ENCODE data around the gene STRIP2.
A peak's percentile ranks its signal among the peaks of the same experiment; 100 is the strongest.
"Not testable (repeated sequence)": the region's sequence is repeated elsewhere in the genome, so short reads cannot be mapped to it uniquely, and the experiment has no call there.

STRIP2 gene

DNA sequence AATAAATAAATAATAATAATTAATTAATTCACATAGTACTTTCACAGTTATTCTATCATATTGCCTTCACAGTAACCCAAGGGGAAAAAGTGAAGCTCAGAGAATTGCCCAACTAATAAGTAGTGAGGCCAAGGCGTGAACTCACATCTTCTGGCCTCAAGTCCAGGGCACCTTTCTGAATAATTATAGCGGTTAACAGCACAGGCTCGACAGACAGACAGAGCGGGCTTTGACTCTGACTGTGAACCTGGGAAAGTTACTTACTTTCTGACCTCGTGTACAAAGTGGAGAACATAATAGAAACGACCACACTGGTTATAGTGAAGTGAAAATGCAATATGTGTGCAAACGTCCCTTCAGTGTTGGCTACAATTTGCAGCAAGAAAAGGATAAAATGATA, 62.4 kb downstream of the STRIP2 start:
- DNase-seq (ENCODE audit: low read depth) = no peak

DNA sequence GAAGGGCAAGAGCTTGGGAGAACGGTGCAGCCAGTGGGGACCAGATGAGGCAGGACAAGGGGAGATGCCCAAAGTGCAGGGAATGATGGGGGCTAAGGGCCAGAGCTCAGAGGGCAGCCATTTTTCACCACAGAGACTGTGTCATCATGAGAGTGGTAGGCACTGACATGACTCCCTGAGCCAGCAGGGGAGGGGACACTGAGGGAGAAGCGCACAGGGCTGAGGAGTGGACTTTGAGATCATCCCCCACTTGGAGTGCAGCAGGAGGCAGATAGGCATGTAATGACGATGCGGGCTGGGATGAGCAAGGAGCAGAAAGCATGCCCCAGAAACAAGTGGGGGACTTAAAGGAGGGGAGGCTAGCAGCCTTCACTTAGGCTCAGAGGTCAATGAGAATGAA, 62.9 kb downstream of the STRIP2 start:
- DNase-seq (ENCODE audit: low read depth) = no peak

DNA sequence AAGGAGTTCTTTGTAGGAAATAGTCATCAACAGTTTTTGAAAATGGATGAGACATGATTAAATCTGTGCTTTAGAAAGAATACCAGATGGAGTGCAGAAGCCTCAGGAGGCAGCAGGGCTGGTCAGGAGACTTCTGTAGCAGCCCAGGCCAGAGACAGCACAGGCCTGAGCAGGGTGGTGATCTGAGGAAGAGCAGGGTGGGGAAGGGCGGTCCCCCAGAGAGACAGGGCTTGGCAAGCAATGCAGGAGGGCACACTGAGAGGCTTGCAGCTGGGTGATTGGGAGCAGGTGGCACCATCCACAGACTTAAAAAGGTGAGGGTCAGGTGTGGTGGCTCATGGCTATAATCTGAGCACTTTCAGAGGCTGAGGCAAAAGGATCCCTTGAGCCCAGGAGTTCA, 63.8 kb downstream of the STRIP2 start:
- DNase-seq (ENCODE audit: low read depth) = no peak

DNA sequence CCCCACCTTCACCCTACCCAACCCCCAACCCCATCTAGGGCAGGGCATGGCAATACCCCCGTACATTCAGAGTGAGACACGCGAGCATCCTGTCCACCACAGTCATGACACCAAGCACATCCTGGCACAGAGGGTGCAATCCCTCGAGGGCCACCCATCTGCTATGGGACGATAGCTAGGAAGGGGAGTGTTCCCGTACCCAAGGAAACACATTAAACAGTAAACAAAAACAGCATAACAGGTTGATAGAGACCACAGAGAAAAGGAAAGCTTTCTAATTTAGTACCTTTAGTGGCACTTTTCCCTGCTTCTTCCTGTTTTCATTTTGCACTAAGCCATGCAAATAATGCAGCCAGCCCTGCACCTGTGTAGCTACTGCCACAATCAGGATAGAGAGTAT, 65.8 kb downstream of the STRIP2 start:
- DNase-seq (ENCODE audit: low read depth) = no peak

DNA sequence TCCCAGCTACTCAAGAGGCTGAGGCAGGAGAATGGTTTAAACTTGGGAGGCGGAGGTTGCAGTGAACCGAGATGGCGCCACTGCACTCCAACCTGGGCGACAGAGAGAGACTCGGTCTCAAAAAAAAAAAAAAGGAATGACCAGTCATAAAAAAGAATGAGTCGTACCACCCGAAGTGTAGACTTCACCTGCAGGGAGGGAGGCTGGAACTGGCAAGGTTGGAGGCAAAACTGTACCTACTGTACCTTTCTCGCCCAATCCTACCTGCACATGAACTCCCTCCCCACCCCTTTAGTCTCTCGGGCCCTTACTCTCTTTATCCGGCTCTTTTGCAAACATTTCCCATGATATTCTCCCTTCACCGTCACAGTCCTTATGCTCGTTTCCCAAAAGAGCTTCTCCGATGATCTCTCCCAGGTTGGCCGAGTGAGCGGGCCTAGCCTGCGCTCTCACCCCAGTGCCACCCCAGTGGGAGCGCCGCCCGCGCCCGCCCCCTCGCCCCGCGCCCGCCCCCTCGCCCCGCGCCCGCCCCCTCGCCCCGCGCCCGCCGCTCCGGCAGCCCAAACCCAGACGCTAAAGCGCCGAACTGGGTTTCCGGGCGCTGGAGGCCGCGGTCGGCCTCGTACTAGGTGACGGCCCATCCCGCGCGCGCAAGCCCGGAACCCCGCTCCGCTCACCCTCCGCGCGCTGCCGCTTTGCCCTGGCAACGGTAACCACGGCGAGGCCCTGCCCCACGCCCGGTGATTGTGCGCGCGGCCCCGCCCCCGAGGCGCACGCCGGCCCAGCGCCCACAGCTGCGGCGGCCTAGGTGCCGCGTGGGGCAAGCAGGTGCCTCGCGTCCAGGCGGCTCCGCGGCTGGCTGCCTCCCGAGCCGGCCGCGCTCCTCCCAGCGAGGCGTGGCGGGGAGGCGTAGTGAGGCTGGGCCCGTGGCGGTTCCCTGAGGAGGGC, 67.8 kb downstream of the STRIP2 start, which contains the start of gene SMKR1:
Gene SMKR1, plus strand, starts transcription at position 772 of the 948 bp plus-strand sequence. CDS start 294 bp downstream, outside the sequence.
- peak; percentile 88 for DNase-seq (ENCODE audit: low read depth)

DNA sequence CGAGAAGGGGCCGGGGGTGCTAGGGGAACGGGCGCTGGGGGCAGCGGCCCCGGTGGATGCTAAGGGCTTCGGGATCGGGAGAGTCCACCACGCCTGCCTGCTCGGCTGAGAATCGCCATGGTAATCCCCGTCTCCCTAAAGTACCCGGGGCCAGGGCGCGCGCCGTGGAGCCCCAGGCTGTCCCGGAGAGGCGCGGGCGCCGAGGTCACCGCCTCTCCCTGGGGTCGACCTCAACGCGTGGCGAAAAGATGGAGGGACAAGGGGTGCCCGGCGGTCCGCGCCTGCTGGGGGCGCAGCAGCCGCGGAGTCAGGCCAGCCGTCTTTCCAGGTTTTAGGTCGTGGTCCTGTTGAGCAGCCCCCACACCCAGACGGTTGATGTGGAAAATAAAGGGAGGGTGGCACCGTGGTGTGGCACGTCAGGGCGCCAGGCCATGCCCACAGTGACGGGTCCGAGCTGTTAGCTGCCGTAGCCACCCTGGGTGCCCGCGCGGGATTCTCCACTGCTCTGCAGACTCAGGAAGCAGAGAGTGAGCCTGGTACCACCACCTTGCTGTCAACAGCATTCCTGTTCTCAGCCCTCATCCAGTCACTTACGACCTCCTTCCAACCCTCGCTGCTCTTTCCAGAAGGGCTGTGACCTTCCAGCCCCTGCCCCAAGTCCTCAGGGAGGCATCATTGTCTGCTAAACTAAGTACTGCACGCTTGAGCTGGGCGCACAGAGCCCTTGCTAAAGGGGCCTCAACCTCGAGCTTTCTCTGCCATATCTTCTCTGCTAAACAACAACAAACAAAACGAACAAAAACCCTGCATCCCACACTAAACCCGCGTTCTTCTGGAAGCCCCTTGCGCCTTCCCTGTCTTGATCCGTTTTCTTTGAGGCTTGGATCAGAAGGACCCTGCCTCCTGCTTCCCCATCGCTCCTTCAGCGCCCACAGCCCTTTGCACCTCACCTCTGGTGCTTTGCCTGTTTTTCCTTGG, 68.8 kb downstream of the STRIP2 start:
- DNase-seq (ENCODE audit: low read depth) = no peak

DNA sequence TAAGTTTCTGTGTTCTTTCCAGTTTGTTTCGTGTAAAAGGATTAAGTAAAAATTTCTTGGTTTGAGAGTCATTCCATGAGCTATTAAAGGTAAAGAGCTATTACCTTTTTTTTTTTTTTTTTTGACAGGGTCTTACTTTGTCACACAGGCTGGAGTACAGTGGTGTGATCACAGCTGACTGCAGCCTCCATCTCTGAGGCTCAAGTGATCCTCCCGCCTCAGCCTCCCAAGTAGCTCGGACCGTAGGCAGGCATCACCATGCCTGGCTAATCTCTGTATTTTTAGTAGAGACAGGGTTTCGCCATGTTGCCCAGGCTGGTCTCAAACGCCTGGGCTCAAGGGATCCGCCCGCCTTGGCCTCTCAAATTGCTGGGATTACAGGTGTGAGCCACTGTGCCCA, 69.5 kb downstream of the STRIP2 start:
- no peak for DNase-seq (ENCODE audit: low read depth)

DNA sequence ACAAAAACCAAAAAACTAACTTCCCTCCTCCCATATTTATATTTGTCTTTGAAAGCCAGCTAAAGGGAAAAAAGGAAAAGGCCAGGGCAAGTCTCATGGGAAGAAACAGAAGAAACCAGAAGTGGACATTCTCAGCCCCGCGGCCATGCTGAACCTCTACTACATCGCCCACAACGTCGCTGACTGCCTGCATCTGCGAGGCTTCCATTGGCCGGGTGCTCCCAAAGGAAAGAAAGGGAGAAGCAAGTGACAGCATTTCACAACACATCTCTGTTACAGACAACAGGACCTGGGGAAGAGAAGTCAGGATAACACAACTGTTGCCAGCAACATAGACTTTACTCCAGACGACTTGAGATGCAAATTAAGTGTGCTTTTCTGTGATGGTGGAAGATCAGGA, 78.0 kb downstream of the STRIP2 start:
- no peak for DNase-seq (ENCODE audit: low read depth)

DNA sequence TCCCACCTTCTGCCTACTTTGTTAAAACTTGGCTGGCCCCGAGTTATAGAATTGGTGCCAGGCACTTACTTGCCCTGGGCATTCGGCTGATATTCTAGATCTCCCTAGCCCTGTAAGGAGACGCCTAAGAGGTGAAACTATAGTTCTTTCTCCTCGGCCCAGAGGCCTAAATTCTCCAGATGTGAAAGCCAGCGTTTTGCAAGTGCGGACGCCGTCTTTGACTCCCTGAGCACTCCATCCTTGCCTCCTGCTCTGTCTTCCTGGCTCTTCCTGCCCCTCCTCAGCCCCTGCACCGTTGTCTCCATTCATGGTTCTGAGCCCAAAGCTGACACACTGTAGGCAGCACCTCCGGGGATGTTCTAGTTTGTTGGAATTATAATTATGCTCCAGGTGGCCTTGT, 79.3 kb downstream of the STRIP2 start:
- no peak for DNase-seq (ENCODE audit: low read depth)

DNA sequence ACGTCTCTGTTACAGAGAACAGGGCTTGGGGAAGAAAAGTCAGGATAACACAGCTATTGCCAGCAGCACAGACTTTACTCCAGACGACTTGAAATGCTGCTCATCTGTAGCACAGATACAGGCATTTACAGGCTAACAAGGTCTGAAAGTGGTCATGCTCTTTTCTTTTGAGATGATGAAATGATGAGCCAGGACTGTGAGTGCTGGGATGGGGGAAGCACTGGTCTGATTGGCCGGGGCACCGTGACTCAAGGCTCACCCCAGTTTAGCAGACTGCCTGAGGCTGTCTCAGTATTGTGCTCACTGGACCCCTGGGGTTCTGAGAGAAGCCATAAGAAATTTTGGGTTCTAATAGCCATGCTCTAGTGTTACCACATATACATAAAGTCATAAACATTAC, 80.5 kb downstream of the STRIP2 start:
- no peak for DNase-seq (ENCODE audit: low read depth)

DNA sequence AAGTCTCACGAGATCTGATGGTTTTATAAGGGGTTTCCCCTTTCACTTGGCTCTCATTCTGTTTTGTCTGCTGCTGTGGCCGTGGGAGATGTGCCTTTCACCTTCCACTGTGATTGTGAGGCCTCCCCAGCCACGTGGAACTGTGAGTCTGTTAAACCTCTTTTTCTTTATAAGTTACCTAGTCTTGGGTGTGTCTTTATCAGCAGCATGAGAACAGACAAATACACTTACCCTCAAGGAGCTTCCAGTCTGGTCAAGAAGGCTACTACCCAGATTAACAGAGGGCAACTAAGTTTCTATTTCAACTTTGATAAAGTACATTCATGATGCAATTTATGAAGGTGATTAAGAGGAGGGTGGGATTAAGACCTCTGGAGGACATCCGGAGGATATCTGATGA, 81.1 kb downstream of the STRIP2 start:
- no peak for DNase-seq (ENCODE audit: low read depth)

DNA sequence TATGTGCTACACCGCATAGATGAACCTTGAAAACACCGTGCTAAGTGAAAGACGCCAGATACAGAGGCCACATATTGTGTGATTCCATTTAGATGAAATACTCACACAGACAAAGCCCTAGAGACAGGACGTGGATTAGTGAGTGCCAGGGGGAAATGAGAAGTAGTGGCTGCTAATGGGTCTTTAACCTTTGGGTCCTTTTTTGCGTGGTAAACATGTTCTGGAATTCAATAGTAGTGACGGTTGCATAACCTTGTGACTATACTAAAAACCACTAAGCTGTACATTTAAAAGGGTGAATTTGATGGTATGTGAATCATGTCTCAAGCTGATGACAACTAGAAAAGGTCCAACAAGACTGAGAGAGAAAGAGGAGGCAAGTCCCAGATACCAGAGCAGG, 83.7 kb downstream of the STRIP2 start:
- DNase-seq (ENCODE audit: low read depth) = no peak

DNA sequence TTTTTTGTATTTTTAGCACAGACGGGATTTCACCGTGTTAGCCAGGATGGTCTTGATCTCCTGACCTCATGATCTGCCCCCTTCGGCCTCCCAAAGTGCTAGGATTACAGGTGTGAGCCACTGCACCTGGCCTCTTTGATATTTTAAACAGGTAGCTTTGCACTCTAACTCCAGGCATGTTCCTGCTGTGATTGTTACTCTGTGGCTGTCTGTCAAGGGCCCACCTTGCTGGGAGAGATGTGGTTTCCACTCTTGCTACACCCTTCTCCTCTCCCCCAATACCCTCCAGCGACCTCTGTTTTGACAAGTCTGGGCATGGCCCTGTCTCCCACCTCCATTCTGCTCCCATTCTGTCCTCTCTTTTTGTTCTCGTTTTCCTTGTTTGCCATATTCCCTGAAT, 85.2 kb downstream of the STRIP2 start:
- no peak for DNase-seq (ENCODE audit: low read depth)

DNA sequence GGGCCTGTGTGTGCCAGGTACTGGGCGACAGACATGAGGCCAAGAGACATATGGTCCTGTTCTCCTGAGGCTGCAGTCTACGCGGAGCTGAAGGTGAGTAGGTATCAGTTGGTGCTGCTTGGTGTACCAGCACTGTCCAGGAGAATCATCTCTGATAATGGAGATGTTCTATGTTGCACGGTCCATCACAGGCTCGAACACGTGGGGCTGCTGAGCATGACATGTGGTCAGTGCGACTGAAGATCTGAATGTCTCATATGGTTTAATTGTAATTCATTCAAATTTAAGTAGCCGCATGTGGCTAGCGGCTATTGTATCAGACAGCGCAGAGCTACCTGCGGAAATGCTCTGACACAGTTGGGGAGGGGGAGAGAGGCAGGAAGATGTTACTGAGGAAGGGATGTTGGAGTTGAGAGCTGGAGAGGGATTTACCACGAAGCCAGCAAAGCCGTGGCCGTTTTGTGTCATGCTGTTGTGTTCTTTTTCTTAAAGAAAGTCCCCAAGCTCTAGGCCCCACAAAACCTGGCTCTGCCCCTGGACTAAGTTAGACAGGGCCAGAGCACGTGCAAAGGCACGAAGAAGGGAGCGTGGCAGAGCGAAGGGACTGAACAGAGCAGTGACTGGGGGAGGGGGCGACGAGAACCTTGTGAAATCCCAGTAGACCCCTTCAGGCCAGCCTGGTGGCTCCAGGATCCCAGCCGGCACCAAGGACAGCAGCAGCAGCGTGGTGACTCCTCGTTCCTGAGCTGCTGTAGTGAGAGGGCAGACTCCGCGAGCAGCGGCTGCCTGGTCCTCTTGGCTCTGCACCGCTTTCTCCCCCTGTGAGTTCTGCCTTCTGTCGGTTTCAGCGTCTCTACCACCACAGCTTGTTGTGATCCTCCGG, 88.1 kb downstream of the STRIP2 start:
- DNase-seq (ENCODE audit: low read depth) = no peak

DNA sequence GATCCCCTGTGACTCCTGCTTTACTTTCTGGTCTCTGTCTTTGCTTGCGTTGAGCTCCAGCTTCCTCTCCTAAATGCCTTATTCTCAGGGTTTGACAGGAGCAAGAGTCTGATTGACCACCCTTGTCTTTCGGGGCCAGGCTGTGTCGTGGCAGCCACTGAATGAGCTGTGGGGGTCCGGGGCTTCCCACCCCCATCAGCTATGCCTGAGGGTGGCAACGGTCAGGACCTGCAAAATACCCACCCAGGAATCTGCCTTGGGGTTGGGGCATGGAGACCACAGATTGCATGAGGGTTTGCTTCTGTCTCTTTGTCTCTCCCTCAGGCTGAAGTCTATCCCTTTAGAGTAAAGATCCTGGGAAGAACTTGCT, 88.7 kb downstream of the STRIP2 start:
- no peak for DNase-seq (ENCODE audit: low read depth)

DNA sequence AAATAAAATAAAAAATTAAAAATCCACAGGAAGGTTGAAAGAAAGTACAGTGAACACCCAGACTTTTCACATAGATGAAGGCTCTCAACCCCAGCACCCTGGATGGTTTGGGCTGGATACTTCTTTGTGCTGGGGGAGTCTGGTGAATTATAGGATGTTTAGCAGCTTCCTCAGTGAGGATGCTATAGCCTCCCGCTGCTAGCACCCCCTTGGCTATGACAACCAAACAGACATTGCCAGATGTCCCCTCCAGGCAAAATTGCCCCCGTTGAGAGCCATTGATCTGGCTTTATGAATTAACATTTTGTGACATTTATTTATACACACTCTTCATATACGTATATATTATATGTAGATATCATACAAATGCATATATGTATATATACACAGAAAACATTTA, 89.7 kb downstream of the STRIP2 start:
- no peak for DNase-seq (ENCODE audit: low read depth)

DNA sequence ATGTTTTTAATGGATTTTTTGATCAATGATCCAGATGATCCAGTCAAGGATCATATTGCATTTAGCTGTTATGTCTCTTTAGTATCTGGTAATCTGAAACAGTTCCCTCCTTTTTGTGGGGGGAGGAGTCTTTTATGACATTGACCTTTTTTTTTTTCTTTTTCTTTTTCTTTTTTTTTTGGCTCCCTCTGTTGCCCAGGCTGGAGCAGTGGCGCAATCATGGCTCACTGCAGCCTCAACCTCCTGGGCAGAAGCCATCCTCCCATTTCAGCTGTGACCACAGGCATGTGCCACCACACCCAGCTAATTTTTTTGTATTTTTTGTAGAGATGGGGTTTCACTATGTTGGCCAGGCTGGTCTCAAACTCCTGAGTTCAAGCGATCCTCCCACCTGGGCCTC, 90.2 kb downstream of the STRIP2 start:
- not testable (repeated sequence) for DNase-seq (ENCODE audit: low read depth)

DNA sequence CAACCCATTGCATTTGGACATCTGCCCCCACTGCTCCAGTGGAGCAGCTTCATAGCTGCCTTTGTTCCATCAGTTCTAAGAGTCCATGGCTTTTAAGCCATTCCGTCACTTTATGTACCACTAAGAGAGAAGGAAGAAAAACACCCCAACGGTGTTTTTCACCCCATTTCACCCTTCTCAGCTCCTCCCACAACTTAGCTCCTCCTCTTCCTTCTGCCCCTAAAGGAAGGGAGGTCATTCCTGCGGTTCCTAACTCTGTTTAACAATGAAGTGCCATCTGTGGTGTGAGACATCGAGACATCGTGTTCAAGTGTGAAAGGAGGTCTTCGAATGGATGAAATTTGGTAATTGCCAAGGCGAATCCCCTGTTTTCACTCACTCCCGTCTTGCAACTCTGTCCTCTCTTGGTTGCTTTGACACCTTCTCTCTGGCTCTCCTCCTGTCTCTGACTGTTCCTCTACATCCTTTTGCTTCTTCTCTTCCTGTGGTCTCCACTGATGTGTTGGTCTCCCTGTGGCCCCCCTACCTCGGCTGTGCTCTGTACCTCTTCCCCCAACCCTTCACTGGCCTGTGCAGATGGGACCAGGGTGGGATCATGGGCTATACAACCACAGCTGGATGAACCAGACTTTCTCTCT, 91.1 kb downstream of the STRIP2 start:
- no peak for DNase-seq (ENCODE audit: low read depth)

DNA sequence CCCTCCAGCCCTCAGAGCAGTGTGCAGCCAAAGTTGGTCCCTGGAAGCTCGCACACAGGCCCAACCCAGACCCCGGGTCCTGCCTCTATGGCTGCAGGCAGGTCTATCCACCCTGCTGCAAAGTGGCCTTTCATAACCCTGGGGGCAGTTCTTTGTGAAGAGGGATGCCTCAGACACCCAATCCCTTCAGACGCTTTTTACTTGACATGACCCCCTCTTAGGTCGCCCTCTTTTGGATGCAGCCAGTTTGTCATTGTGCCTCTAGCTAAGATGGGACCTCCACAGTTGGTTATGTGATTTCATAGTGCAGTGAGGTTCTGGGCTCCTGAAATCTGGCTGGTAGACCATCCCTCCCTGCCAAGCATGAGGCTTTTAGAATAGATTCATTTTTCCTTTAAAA, 95.4 kb downstream of the STRIP2 start:
- DNase-seq (ENCODE audit: low read depth) = no peak

DNA sequence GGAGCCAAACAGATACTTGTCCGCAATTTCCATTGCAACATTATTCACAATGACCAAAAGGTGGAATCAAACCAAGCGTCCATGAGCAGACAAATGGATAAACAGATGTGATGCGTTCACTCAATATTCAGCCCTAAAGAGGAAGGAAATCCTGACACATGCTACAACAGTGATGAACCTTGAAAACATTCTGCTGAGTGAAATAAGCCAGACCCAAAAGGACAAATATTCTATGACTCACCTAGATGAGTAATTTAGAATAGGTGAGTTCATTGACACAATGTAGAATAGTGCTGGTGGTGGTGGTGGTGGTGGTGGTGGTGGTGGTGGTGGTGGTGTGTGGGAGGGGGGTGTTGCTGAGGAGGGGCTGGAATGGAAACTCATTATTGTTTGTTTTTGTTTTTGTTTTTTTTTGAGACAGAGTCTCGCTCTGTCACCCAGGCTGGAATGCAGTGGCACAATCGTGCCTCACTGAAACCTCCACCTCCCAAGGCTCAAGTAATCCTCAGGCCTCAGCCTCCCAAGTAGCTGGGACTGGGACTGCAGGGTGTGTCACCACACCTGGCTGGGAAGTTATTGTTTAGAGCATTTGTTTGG, 96.7 kb downstream of the STRIP2 start:
- no peak for DNase-seq (ENCODE audit: low read depth)

DNA sequence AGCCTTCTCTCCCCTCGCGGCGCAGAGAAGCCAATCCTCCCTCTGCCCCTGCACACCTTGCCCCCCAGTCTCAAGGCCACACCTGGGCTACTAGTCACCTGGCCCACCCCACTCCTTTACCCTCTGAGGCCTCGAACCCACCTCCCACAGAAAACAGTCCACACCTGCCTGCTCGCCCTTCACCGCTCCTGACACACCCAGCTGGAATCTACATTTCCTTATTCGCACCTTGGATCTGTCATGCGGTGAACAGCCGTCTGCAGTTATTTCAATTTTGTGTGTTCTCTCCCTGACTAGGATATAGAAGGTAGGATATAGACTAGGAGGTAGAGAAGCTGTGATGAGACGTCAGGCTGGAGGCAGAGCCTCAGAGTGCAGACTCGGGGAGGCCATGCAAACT, 97.5 kb downstream of the STRIP2 start:
- DNase-seq (ENCODE audit: low read depth) = no peak
